NCI-H1048 (cell line): ENCODE results near the gene CGGBP1.
A peak's percentile ranks its signal among the peaks of the same experiment; 100 is the strongest.

Experiments
- DNase-seq: peaks from one replicate; lab custom pipeline; 2025; lab: John Stamatoyannopoulos, UW

CGGBP1 gene, protein sequence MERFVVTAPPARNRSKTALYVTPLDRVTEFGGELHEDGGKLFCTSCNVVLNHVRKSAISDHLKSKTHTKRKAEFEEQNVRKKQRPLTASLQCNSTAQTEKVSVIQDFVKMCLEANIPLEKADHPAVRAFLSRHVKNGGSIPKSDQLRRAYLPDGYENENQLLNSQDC

DNA sequence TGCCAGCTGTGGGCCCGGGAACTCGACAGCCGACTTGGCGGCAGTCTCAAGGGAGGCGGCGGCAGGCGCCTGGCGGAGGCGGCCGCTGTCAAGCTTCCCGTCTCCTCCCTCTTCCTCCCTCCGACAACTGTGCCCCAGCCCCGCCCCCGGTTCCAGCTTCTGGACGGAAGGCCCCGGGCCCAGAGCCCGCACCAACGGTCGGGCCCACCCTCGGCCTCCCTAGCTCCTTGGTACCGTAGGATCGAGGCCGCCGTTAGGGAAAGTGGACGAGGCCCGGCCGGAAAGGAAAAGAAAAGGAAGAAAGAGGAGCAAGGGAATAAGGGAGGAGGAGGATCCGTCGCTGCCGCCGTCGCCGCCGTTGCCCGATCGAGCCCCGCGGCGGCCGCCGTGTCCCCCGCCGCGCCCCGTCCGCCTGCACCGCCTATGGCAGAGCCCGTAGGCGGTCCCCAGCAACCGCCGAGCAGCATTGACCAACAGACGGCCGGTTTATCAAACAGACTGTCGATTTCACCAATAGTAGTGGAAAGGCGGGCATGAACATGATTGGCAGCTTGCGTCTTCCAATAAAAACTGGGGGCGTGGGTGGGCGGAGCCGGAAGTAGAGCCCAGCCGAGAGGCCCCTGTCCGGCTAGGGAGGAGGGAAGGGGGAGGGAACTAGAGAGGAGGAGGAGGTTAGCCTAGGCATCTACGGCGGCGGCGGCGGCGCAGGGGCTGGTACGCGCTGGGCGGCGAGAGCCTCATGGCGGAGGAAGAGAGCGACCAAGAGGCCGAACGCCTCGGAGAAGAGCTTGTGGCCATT lies at the start of gene CGGBP1, which contains the start of gene ZNF654:
Gene CGGBP1, minus strand, starts transcription at position 425 of the 799 bp plus-strand sequence. CDS start 3,029 bp downstream, outside the sequence.
Gene ZNF654, plus strand, starts transcription at position 675 of the 799 bp plus-strand sequence. Its CDS starts 65 bp downstream, at position 740.
- peak; percentile 89 for DNase-seq

DNA sequence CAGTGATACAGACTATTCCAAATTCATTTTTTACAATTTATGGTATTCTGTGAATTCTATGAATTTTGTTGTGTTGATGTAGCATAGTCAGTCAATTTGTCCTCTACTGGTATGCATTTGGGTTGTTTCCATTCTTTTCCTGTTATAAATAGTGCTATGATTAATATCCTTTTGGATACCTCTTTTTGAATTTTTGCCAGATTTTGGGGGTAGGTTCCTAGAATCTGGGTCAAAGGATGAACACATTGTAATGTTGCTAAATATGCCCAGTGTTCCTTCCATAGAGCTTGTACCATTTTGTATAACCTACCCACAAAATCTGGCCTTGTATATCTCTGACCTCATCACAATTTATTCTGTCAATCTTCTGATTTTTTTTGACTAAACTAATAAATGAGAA lies 46.5 kb upstream of the CGGBP1 start:
- DNase-seq, result no peak

DNA sequence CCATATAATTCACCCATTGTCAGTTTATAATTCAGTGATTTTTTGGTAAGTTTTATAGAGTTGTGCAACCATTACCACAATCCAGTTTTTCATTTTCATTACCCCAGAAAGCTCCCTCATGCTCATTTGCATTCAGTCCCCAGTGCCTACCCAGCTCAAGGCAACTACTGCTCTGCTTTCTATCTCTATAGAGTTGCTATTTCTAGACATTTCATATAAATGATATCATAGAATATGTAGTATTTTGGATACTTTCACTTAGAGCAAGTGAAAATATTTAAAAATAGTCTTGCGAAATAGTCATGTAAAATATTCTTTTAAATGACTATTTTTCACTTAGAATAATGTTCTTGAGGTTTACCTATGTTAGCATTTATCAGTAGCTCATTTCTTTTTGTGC lies 42.3 kb upstream of the CGGBP1 start:
- DNase-seq, result no peak

DNA sequence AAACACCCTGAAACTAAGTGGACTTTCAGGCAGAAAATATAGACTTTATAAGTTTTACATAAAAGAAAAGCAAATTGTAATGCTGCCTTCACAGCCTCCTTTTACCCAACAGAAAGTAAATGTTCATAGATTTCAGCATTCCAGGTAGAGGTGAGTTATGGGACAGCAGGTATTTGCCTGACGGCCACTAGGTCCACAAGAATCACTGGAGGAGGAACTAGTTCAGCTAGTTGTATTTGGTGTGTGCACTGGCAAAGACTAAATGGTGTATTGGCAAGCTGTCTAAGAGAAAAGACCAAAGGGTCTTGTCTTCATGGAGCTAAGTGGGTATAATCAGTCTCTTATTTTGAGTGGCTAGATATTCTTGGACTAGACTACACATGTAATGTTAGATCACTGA lies 34.5 kb upstream of the CGGBP1 start:
- no peak for DNase-seq

DNA sequence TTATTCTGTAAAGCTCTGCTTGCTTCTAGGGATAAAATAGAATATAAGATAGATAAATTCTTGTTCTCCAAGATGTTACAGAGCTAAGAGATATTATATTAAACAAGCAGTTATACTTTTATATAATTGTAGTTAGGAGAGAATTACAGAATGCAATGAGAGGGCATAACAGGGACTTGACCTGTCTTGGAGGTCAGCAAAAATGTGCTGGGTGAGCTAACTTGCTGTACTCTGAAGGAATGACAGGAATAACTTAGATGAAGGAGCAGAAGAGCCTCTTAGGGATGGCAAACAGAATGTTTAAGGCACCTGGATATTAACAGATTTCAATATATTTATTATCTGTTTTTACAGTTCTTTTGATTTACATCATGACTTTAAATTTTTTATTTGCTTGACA lies 33.5 kb upstream of the CGGBP1 start:
- DNase-seq, result no peak

DNA sequence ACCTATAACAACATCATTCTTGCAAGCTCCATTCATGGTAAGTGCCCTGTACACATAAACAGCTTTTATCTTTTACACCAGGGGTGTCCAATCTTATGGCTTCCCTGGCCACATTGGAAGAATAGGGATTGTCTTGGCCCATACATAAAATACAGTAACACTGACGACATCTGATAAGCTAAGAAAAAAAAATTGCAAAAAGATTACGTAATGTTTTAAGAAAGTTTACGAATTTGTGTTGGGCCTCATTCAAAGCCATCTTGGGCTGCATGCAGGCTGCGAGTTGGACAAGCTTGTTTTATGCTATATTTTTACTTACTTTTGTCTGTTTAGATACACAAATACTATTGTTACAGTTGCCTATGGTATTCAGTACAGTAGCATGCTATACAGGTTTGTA lies 31.9 kb upstream of the CGGBP1 start:
- no peak for DNase-seq

DNA sequence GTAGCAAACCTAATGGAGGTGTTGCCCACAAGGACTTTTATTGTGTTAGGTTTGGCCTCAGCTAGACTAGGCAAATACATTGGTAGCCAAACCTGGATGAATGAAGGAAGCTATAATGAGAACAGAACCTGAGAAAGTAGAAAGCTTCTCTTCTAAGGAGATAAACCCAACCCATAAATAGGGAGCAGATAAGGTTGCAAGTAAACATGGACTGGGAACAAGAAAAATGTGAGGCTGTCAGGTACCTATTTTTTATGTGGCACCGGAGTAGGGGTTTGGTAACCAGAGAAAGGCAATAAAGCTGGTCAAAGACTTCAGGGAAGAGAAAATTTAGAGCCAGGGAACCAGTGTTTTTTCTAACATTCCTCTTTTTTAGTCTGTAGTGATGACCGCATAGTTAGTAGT lies 25.3 kb upstream of the CGGBP1 start:
- DNase-seq, result no peak

DNA sequence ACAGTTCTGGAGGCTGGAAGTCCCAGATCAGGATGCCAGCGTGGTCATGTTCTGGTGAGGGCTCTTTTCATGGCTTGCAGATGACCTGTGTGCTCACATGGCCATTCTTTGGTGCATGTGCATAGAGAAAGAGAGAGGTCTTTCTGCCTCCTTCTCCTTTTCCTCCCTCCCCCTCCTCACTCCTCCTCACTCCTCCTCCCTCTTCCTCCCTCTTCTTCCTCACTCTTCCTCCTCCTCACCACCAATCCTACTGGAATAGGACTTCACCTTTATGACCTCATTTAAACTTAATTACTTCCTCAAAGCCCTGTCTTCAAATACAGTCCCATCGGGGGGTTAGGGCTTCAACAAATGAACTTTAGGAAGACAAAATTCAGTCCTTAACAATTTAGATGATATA lies 24.0 kb upstream of the CGGBP1 start:
- no peak for DNase-seq

DNA sequence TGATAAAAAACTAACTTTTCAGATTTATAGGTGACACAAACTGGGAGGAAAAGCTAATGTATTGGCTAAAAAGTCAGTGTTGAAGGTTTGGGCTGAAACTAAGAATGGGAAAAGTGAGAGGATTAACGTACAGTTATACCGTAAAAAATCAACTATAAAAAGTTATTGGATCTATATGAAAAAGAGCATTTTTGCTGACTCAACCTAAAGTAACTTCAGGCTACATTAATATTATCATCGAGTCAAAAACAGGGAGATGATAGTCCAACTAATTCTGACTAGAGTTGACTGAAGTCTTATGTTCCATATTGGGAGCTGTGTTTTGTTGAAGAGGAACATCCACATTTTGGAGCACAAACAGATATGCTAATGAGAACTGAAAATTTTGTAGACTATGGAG lies 20.1 kb upstream of the CGGBP1 start:
- no peak for DNase-seq

DNA sequence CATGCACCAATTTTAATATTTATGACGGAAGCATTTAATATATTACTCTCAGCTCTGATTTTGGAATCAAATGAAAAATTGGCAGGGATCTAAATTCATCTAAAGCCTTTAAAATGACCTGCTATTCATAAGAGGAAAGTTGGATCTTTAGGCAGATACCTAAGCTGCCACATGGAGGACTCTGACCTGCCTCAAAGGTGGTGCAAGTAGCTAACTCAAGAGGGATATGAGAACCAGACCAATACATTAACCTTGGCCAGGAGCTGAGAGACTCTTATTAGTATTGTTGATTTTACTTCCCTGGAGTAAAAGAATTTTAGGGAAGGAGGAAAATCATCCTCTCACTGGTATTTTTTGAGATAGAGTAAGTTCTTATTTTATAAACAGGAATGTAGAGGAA lies 17.9 kb upstream of the CGGBP1 start:
- DNase-seq, result no peak

DNA sequence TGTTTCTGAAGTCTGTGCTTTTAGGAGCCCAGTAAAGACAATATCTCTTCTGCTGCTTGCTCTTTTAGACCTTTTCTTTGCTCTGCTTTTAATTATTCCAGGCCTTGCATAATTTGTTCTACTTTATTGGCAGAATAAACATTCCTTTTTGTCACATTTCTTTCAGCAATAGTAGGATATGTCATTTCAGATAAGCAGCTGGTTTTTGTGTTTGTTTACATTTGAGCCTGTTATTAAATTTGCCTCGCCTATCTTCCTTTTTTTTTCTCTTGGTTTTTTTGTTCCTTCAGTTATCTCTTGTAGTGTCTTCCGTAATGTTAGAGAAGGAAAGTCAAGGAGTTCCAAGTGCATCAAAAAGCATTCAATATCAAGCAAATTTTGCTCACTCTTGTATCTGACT lies 16.7 kb upstream of the CGGBP1 start:
- no peak for DNase-seq

DNA sequence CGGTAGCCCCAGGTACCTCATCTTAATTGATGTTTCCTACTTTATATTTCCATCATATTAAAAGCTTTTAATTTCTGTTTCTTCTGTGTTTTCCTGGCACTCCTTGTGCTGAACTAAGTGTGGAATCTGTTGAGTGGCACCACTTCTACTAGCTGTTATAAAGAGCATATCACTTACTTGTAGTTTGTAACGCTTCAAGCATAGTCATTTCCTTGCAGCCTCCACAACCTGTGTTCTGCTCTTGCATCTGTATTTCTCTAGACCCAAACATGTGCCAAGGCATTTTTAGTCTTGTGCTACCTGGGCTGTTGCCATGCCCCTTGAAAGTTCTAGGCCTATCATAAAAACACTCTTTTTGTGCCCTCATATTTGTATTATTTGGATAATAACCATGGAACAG lies 16.3 kb upstream of the CGGBP1 start:
- DNase-seq, result no peak

DNA sequence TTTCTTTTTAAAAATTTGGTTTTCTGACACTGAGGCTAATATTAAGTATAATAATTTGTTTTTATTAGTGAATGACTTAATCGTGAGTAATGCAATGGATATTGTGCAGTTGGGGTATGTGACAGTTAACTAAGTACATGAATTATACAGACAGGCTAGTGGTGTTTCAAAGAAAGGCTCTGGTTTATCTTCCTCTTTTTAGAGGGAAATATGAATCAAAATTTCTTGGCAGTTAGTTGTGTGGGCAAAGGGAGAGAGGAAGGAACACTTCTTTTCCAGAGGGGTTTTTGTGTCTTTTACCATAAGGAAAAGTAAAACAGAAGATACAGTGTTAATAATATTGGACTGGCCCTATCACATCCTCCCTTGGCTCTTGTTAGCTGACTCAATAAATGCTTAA lies 2.9 kb upstream of the CGGBP1 start:
- no peak for DNase-seq

DNA sequence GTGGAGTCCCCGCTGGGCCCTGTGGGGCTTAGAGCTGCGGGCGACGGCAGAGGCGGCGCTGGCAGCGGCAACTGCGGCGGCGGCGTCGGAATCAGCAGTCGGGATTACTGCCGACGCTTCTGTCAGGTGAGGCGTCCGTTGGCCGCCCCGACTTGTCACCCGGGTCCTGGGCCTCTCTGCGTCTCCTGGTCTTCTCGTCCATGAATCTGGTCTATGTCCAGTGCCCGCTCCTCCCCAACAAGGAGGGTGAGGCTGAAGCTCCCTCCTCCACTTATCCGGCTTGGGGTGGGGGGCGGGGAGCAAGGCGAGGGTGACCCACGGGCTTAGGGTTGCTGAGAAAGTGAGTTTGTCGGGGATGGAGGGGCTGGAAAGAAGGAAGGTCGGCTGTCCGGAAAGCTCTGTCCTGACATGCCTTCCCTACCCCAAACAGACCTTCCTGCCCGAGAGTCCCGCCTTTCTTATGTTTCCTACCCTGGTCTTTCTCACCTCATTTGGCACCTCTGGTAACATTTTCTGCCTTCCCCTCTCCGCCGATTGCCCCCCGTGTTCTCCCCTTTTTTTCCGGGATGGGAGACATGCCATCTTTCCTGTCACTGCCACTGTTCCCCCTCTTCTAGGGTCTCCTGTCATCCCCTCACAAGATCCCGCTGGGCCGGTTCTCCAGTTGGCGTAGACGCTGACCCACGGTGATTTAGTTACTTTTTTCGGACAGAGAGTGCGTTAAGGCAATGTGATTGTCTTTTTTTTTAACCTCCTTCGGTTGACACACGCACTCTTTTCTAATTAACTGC lies 770 bp upstream of the CGGBP1 start:
- no peak for DNase-seq

DNA sequence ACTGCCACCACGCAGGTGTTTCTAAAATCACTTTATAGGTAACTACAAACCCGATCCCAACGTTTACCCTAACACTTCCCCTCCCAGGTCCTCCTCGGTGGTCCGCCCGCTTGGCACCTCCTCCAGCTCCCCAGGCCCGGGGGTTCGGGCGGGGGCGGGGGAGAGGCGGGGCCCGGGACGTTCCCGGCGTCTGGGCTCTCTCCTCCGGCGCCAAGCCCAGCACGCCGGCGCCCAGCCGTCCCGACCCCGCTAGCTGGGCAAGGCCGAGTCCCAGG lies 562 bp downstream of the CGGBP1 start:
- DNase-seq, result no peak

DNA sequence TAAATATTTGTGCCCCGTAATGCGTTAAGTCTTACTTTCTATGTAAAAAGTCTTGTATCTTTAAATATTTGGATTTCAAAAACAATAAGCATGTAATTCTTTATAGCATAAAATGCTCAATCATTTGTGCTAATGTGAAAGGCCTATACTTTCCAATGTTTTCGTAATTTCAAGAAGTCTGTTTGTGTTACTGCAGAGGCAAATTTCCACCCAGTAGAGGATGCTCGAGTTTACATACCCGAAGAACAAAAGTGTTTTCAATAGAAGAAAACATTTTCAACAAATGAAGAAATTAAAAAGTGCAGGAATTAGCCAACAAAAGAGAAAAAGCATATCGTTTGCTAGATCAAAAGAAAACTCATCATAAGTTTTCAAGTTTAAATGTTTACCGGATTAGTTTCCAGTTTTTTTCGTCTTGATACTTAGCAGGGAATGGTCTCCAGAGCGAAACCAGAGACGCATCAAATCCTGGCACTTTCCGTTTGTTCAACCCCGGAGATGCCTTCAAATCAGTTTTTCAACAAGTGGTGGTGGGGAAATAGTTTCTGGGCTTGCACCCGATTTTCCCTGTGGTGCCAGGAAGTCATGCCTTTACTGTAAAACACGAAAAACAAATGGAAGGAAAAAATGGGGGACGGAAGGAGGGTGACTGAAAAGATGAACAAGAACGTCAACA lies 1.0 kb downstream of the CGGBP1 start:
- DNase-seq, result no peak

DNA sequence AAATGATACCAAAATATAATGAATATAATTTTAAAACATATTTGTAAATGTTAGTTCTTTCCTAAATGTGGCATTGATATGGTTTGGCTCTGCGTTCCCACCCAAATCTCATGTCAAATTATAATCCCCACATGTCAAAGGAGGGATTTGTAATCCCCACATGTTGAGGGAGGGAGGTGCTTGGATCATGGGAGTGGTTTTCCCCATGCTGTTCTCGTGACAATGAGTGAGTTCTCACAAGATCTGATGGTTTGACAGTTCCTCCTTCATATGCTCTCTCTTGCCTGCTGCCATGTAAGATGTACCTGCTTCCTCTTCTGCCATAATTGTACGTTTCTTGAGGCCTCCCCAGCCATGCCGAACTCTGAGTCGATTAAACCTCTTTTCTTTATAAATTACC lies 12.0 kb downstream of the CGGBP1 start:
- no peak for DNase-seq

DNA sequence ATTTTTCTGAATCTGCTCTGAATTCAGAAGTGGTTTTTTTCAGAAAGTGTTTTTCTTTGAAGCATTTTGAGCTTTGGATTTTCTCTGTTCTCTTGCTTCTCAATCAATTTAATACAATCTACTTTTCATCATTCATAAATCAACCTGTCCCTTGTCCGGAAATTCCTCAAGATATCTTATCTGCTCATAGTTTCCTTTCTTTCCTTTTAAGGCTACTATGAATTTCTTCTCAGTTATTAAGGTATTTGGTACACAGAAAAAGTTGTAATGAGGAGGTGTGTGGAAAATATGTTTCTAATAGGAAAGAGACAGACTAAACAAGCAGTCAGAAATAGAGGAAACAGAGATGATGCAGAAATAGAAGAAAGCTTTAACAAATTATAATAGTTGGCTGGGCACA lies 14.4 kb downstream of the CGGBP1 start:
- no peak for DNase-seq

DNA sequence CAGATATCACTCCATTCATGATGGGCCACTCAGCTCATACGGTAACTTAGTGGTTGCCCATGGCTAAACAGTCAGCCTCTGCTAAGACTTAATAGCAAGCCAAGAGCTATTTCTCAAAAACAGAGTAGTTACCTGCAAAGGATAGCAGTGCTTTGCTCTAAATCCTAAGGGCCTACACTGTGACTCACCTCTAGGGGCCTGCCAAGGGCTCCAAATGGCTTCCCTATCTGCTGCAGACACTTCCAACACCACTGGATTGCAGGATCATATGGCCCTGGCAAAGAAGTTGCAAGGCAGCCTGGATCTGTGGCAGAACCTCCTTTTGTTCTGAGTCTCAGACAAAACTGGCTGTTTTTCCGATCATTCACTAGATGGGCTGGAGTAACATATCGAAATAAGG lies 17.8 kb downstream of the CGGBP1 start:
- DNase-seq, result no peak

DNA sequence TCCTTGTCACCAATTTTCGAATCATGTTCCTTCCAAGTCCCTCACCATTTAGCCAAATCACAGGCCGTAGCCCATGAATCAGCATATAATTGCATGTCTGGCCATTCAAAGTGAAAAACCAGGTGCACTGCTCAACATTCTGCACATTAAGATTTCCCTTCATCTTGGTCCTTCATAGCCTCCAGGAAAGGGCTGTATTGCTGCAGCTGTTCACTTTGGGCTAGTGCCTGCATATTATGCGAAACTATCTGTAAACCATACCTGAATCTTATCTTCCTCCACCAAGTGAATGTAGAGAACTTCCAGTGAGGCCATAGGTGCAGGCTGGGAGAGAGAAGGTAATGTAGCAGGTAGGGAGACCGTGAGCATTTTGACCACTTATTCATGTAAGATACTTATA lies 18.3 kb downstream of the CGGBP1 start:
- DNase-seq, result no peak

DNA sequence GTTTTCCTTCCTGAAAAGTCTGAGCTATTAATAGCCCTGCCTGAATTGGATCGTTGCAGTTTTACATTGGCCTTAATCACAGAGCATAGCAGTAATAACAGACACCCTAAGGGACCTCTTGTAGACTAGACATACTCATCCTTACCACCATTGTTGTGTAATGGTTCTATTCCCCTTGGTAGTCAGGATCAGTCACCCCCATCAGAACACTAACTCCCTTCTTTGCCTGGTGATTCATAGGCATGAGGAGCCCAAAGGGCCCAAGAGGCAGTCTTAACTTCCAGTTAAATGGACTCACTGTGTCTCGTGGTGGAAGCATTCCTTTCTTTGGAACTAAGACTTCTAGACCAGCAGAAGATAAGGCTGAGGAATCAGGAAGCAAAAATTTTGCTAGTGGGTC lies 20.2 kb downstream of the CGGBP1 start:
- no peak for DNase-seq

DNA sequence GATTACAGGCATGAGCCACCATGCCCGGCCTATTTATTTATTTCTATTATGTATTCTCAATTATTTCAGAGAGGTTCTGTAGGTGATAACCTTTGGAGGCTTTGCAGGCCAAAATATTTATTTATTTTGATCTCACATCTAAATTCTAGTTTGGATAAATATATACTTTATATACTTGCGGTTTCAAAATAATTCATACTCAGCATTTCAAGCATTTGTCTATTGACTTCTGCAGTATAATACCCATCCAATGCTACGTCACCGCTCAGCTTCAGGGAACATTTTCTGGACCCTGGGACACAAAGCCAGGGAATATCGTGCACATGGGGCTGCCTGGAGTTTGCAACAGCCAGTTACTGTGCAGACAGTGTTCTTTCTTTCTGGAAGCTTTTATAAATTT lies 22.6 kb downstream of the CGGBP1 start:
- DNase-seq, result no peak
